Glutamatergic neuron (in vitro differentiated cells): ENCODE measurements around the gene HEMGN. TPM values are rescaled to one million over a fixed set of nuclear protein-coding genes. Genes with fewer than 3 reads are reported as not detected.
"Not testable (repeated sequence)": the region's sequence is repeated elsewhere in the genome, so short reads cannot be mapped to it uniquely, and the experiment has no call there.

Source experiments
- DNase-seq: peaks from one replicate; pipeline ENCODE4 v3.0.0; 2022
- H3K27ac Mint-ChIP-seq: one replicate; pipeline ENCODE4 v1.8.0; 2020; ENCODE audit warnings: mild to moderate bottlenecking, mixed read lengths, inconsistent platforms; ENCODE audit not compliant: unreplicated experiment
- H3K27me3 Mint-ChIP-seq: one replicate; pipeline ENCODE4 v1.8.0; 2020; ENCODE audit warnings: mild to moderate bottlenecking, moderate library complexity, mixed read lengths, inconsistent platforms; ENCODE audit not compliant: unreplicated experiment
- H3K36me3 Mint-ChIP-seq: one replicate; pipeline ENCODE4 v1.8.0; 2020; ENCODE audit warnings: mild to moderate bottlenecking, mixed read lengths, inconsistent platforms; ENCODE audit not compliant: unreplicated experiment
- H3K4me1 Mint-ChIP-seq: one replicate; pipeline ENCODE4 v1.8.0; 2020; ENCODE audit warnings: mild to moderate bottlenecking, low read depth, mixed read lengths, inconsistent platforms; ENCODE audit not compliant: unreplicated experiment
- H3K4me3 Mint-ChIP-seq: one replicate; pipeline ENCODE4 v1.8.0; 2020; ENCODE audit warnings: mild to moderate bottlenecking, mixed read lengths, inconsistent platforms; ENCODE audit not compliant: unreplicated experiment
- H3K9me3 Mint-ChIP-seq: one replicate; pipeline ENCODE4 v1.8.0; 2020; ENCODE audit warnings: mild to moderate bottlenecking, moderate library complexity, mixed read lengths, inconsistent platforms; ENCODE audit not compliant: unreplicated experiment
- total RNA-seq: library from RNA; stranded (reverse); fragmentation: NEBNext Ultra II Directional; extraction: Animal tissue kit (Norgen Biotek cat#: 25700); gene quantifications from one replicate; pipeline ENCODE4 v1.2.1, GENCODE V29; 2021; ENCODE audit not compliant: unreplicated experiment
- TF ChIP-seq, protein P1 (sequence below): fragments of 200-600 bp; sonication (generic); IDR thresholded peaks from one replicate; pipeline ENCODE4 v1.5.0; 2021; ENCODE audit not compliant: partially characterized antibody, unreplicated experiment

Gene HEMGN
- total RNA-seq, 1 donor from 2014 or later, result not detected

- TF ChIP-seq, protein P1, sequence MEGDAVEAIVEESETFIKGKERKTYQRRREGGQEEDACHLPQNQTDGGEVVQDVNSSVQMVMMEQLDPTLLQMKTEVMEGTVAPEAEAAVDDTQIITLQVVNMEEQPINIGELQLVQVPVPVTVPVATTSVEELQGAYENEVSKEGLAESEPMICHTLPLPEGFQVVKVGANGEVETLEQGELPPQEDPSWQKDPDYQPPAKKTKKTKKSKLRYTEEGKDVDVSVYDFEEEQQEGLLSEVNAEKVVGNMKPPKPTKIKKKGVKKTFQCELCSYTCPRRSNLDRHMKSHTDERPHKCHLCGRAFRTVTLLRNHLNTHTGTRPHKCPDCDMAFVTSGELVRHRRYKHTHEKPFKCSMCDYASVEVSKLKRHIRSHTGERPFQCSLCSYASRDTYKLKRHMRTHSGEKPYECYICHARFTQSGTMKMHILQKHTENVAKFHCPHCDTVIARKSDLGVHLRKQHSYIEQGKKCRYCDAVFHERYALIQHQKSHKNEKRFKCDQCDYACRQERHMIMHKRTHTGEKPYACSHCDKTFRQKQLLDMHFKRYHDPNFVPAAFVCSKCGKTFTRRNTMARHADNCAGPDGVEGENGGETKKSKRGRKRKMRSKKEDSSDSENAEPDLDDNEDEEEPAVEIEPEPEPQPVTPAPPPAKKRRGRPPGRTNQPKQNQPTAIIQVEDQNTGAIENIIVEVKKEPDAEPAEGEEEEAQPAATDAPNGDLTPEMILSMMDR, result no peak
- Mint-ChIP-seq H3K27ac (no peak overlapping the region), H3K36me3 (peaks cover 3% of the 10 kb centered on the region), H3K27me3 (no peaks in the 10 kb centered on the region), H3K4me3 (no peak overlapping the region), H3K9me3 (peaks cover 2% of the 10 kb centered on the region), H3K4me1 (peaks cover 6% of the 10 kb centered on the region)
- no peak for DNase-seq
Observed at GRCh38 chr9:97959585-97959984, 21.6 kb upstream of the HEMGN start.

GRCh38 chr9:97958812-97959511 is 21.0 kb upstream of the HEMGN start:
- no peaks in the 10 kb centered on the region for H3K27me3 Mint-ChIP-seq
- peaks cover 2% of the 10 kb centered on the region for H3K9me3 Mint-ChIP-seq
- no peak overlapping the region for H3K4me3 Mint-ChIP-seq
- peaks cover 6% of the 10 kb centered on the region for H3K4me1 Mint-ChIP-seq
- no peak for DNase-seq
- H3K27ac Mint-ChIP-seq, result peak overlapping the region; percentile 17
- TF ChIP-seq, protein P1, result no peak
- no peaks in the 10 kb centered on the region for H3K36me3 Mint-ChIP-seq

DNA sequence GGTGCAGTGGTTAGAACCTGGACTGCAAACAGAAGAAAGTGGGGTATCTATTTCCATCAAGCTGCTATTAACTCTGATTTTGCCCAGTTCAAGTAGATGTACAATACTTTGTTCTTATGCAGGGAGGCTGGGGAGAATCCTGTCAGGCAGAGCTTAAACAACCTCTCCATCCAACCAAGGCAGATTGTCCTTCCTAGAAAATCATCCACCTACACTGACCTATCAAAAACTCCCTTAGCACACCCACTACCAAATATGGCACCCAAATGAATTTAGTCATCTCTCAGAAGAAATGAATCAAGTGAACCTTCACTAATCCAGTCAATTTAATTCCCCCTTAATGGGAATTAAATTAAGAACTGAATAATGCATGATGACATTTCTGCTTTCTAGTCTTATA is 18.4 kb upstream of the HEMGN start:
- Mint-ChIP-seq H3K4me3 (no peak overlapping the region), H3K9me3 (no peaks in the 10 kb centered on the region), H3K4me1 (no peaks in the 10 kb centered on the region), H3K27me3 (no peaks in the 10 kb centered on the region), H3K27ac (no peak overlapping the region), H3K36me3 (no peaks in the 10 kb centered on the region)
- DNase-seq, result no peak
- TF ChIP-seq, protein P1, result no peak

DNA sequence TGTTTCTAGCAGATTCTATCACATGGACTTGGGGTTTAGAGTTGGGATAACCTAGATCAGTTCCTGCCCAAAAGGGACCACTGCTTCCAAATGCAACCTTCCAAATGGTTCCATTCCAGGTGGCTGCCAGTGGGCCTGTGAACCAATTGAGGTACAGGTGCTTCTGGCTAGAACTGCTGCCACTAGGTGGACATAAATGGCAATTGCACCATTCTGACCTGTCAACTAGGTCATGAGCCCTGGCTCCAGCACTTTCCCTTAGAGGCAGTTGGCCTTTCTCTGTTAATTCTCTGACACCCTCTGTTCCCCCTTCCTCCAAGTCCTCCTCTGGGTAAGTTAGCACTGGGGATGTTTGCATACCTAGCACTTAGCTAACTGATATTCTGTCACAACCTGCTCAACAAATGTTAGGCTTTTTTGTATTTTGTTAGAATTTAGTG is 16.6 kb upstream of the HEMGN start:
- TF ChIP-seq, protein P1, result peak; percentile 73
- H3K4me3 Mint-ChIP-seq, result no peak overlapping the region
- H3K4me1 Mint-ChIP-seq, result no peaks in the 10 kb centered on the region
- peak; percentile 40 for DNase-seq
- H3K9me3 Mint-ChIP-seq, result peaks cover 2% of the 10 kb centered on the region
- no peak overlapping the region for H3K27ac Mint-ChIP-seq
- no peaks in the 10 kb centered on the region for H3K27me3 Mint-ChIP-seq
- H3K36me3 Mint-ChIP-seq, result no peaks in the 10 kb centered on the region

DNA sequence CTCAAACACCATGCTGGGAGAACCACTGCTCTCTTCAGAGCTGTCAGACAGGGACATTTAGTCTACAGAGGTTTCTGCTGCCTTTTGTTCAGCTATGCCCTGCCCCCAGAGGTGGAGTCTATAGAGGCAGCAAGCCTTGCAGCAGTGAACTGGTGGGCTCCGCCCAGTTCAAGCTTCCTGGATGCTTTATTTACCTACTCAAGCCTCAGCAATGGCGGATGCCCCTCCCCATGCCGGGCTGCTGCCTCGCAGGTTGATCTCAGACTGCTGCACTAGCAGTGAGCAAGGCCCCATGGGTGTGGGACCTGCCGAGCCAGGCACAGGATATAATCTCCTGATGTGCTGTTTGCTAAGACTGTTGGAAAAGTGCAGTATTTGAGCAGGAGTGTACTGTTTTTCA is 12.9 kb upstream of the HEMGN start:
- not testable (repeated sequence) for H3K4me1 Mint-ChIP-seq, H3K27ac Mint-ChIP-seq, H3K4me3 Mint-ChIP-seq, DNase-seq, H3K36me3 Mint-ChIP-seq, H3K27me3 Mint-ChIP-seq, H3K9me3 Mint-ChIP-seq

DNA sequence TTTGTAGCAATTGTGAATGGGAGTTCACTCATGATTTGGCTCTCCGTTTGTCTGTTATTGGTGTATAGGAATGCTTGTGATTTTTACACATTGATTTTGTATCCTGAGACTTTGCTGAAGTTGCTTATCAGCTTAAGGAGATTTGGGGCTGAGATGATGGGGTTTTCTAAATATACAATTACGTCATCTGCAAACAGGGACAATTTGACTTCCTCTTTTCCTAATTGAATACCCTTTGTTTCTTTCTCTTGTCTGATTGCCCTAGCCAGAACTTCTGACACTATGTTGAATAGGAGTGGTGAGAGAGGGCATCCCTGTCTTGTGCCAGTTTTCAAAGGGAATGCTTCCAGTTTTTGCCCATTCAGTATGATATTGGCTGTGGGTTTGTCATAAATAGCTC is 9.1 kb upstream of the HEMGN start:
- not testable (repeated sequence) for H3K27me3 Mint-ChIP-seq, H3K4me1 Mint-ChIP-seq, H3K4me3 Mint-ChIP-seq, H3K27ac Mint-ChIP-seq, H3K9me3 Mint-ChIP-seq, DNase-seq, H3K36me3 Mint-ChIP-seq

GRCh38 chr9:97945470-97945869 is 7.5 kb upstream of the HEMGN start:
- not testable (repeated sequence) for H3K4me1 Mint-ChIP-seq, DNase-seq, H3K27ac Mint-ChIP-seq, H3K4me3 Mint-ChIP-seq, H3K9me3 Mint-ChIP-seq, H3K36me3 Mint-ChIP-seq
- peaks cover 11% of the 10 kb centered on the region for H3K27me3 Mint-ChIP-seq
